Testis (tissue), 3 donors: ENCODE data around the gene SREBF2. TPM values are rescaled to one million over a fixed set of nuclear protein-coding genes. Genes with fewer than 3 reads are reported as not detected.
"Not testable (repeated sequence)": the region's sequence is repeated elsewhere in the genome, so short reads cannot be mapped to it uniquely, and the experiment has no call there.

ENCODE experiments used
- DNase-seq: peaks from one replicate; pipeline ENCODE4 v3.0.0-alpha.2; 2019
- H3K27ac ChIP-seq, 2 donors: fragments of 200-600 bp; sonication (generic); one replicate each; pipeline ENCODE4 v1.5.1; 2019
- H3K27me3 ChIP-seq: fragments of 200-600 bp; sonication (generic); one replicate; pipeline ENCODE4 v1.5.1; 2019
- H3K36me3 ChIP-seq: fragments of 200-600 bp; sonication (generic); one replicate; pipeline ENCODE4 v1.5.1; 2017; ENCODE audit warnings: low read depth; ENCODE audit errors: missing control alignments
- H3K4me1 ChIP-seq: fragments of 200-600 bp; sonication (generic); one replicate; pipeline ENCODE4 v1.5.1; 2019
- H3K4me3 ChIP-seq, 2 donors: fragments of 200-600 bp; sonication (generic); one replicate each; pipeline ENCODE4 v1.5.1; 2017 to 2019
- H3K9me3 ChIP-seq: fragments of 200-600 bp; sonication (generic); one replicate; pipeline ENCODE4 v1.5.1; 2017
- CTCF ChIP-seq, 3 experiments: fragments of 450-650 bp in 2 of 3; fragments of 200-600 bp in 1 of 3; sonication (generic) in 1 of 3; IDR thresholded peaks; one replicate each; pipeline ENCODE4 v1.5.1; 2016 to 2019; ENCODE audit warnings: antibody characterized with exemption in 3 of 3, mild to moderate bottlenecking in 2 of 3, moderate library complexity in 1 of 3
- POLR2A ChIP-seq: fragments of 450-650 bp; IDR thresholded peaks from one replicate; pipeline ENCODE4 v1.6.1; 2017; ENCODE audit warnings: antibody characterized with exemption, mild to moderate bottlenecking, moderate library complexity
- WGBS, 2 donors: methylation state at CpG; one replicate each; pipeline ENCODE4 v1.1.5; 2018; 5-methylcytosine and 5-hydroxymethylcytosine counted together
- intact Hi-C: fragments of 100-400 bp; cut with DNase I; formaldehyde crosslinking; loops from one replicate; pipeline ENCODE4 v1.15.1; 2023; ENCODE audit warnings: low total_unique reads
- polyA plus RNA-seq: library from polyadenylated mRNA; stranded (reverse); fragments of 350-450 nt; fragmentation: Illumina TruSeq; extraction: RNeasy Lipid Tissue Mini Kit (QIAGEN cat#74804); gene quantifications from one replicate; pipeline ENCODE4 v1.2.3, GENCODE V29; 2014; ENCODE audit warnings: low read depth, low replicate concordance; ENCODE audit not compliant: insufficient read depth
- total RNA-seq, 2 donors: library from RNA; depleted of rRNA; stranded (reverse); fragments of >200 nt; gene quantifications; one replicate each; pipeline ENCODE4 v1.2.3, GENCODE V29; 2016

Gene SREBF2
- total and polyA plus RNA-seq, 3 donors from 2014 or later = 59.7 to 119 (median 79.8) TPM

DNA sequence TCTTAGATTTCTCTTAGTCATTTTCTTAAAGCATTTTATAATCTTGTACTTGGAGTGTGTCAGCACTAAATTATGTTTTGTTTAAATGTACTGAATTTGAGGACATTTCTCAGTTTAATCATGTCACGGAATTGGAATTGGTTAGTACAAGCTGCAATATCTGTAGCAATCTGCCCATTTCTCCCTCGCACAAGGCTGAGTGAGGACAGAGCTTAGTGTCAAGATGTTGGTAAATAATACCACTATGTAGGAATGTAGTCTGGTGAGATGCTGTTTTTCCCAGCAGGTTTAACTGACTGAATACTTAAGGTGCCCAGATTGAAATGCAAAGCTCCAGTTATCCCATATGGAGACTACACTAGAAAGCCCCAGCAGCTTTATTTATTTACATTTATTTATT is 30.6 kb downstream of the SREBF2 start:
- DNase-seq = no peak
- no peak for TF ChIP-seq POLR2A
- TF ChIP-seq CTCF (IDR thresholded peaks at IDR 0.05) = no peak
- H3K27ac ChIP-seq = peak overlapping the region; percentile 65 to 83
- intact Hi-C loops = no loop called here
- no peaks in the 10 kb centered on the region for H3K27me3 ChIP-seq
- no peak overlapping the region for H3K4me3 ChIP-seq
- WGBS, 2 donors = 63 to 76% methylated on average over 2 of the region's 2 CpGs
- H3K4me1 ChIP-seq = peaks cover 23% of the 10 kb centered on the region
- H3K9me3 ChIP-seq = no peaks in the 10 kb centered on the region
- H3K36me3 ChIP-seq = no peaks in the 10 kb centered on the region

- intact Hi-C loops = no loop called here
- H3K36me3 ChIP-seq = no peaks in the 10 kb centered on the region
- TF ChIP-seq CTCF (IDR thresholded peaks at IDR 0.05) (no peak), POLR2A (no peak)
- no peak overlapping the region for H3K4me3 ChIP-seq
- no peak for DNase-seq
- H3K4me1 ChIP-seq = peaks cover 9% of the 10 kb centered on the region
- H3K27ac ChIP-seq = no peak overlapping the region
- no peaks in the 10 kb centered on the region for H3K9me3 ChIP-seq
- H3K27me3 ChIP-seq = no peaks in the 10 kb centered on the region
- WGBS, 2 donors = 91 to 98% methylated on average over 10 of the region's 10 CpGs
Observed at GRCh38 chr22:41868556-41868955, 35.7 kb downstream of the SREBF2 start.

DNA sequence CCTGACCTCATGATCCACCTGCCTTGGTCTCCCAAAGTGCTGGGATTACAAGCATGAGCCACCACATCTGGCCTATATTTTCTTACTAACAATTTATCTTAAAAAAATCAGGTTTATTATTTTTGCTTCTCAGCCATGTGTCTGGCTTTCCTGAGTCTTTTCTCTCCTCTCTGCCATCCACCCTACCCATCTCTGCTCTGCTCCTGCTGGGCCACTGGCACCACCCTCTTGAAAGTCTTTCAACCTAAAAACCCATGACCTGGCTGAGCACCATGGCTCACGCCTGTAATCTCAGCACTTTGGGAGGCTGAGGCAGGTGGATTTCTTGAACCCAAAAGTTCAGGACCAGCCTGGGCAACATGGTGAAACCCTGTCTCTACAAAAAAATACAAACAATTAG is 37.2 kb downstream of the SREBF2 start:
- WGBS, 2 donors = 77 to 92% methylated on average over 1 of the region's 1 CpG
- H3K4me1 ChIP-seq, H3K9me3 ChIP-seq, intact Hi-C loops, H3K4me3 ChIP-seq, DNase-seq, H3K36me3 ChIP-seq, H3K27ac ChIP-seq, H3K27me3 ChIP-seq: not testable (repeated sequence)

DNA sequence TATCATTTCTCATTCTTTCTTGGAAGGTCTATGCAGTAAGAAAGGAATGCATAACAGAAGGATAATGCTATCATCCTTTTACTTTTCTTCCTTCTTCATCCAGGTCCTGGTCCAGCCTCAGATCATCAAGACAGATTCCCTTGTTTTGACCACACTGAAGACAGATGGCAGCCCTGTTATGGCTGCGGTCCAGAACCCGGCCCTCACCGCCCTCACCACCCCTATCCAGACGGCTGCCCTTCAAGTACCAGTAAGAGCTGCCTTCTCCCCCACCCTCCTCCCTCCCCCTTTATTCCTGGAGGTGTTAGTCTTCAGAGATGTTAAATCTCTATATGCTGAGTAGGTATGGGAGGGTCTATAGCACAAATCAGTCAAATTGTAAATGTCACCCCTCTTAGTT is 37.9 kb downstream of the SREBF2 start:
- H3K4me3 ChIP-seq = no peak overlapping the region

DNA sequence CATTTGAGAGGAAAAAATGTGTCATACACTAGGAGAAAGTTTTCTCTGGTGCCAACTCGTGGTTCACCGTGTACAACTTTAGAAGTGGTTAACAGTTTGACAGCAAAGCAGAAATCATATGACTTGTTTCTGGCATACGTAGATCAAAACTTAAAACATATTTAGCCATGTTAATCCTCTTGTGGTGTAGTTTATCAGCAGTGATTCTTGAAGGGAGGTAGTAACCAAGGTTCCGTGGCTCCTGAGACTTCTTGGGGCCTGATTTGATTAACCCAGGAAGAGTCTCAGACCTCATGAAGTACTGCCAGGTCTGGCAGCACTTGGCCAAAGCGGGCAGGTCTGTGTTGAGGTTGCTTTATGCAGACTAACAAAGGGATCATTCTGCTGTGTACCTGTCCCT is 40.5 kb downstream of the SREBF2 start:
- H3K4me3 ChIP-seq = no peak overlapping the region
- H3K27me3 ChIP-seq = no peaks in the 10 kb centered on the region
- H3K9me3 ChIP-seq = no peaks in the 10 kb centered on the region
- 65 to 74% methylated on average over 5 of the region's 5 CpGs for WGBS, 2 donors
- H3K4me1 ChIP-seq = no peaks in the 10 kb centered on the region
- no peak for TF ChIP-seq CTCF (IDR thresholded peaks at IDR 0.05)
- TF ChIP-seq POLR2A = no peak
- H3K36me3 ChIP-seq = no peaks in the 10 kb centered on the region
- no peak overlapping the region for H3K27ac ChIP-seq
- intact Hi-C loops = no loop called here
- DNase-seq = no peak

More for the DNA sequence above, 37.9 kb downstream of the SREBF2 start:
- TF ChIP-seq CTCF (IDR thresholded peaks at IDR 0.05) (no peak), POLR2A (no peak)
- intact Hi-C loops = no loop called here
- WGBS, 2 donors = 79 to 83% methylated on average over 4 of the region's 4 CpGs
- no peak for DNase-seq
- Histone ChIP-seq H3K36me3 (no peaks in the 10 kb centered on the region), H3K9me3 (no peaks in the 10 kb centered on the region), H3K27me3 (no peaks in the 10 kb centered on the region), H3K27ac (no peak overlapping the region), H3K4me1 (no peaks in the 10 kb centered on the region)
